ENCODE data around the gene PXYLP1. TPM values are rescaled to one million over a fixed set of nuclear protein-coding genes. Genes with fewer than 3 reads are reported as not detected.

The PXYLP1 gene
- total RNA-seq, 1 donor from 2014 or later, result 24.2 TPM

DNA sequence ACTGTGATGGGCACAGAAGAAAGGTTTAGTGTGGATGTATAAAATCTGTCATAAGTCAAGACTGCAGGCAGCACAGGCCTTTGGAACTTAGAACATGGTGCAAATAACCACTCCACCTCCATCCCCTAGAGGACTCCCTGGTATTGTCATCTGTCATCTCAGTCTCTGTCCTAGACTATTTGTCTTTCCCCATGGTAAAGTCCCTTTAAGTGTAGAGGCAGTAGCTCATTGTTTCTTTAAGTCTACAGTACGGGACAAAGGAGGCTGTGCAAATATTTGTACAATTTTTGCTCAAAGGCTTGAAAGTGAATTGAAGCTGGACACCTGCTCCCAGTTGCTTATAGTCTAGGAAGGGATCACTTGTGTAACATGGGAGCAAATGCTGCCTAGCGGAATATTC is 3.2 kb upstream of the PXYLP1 start:
- no peak for DNase-seq

DNA sequence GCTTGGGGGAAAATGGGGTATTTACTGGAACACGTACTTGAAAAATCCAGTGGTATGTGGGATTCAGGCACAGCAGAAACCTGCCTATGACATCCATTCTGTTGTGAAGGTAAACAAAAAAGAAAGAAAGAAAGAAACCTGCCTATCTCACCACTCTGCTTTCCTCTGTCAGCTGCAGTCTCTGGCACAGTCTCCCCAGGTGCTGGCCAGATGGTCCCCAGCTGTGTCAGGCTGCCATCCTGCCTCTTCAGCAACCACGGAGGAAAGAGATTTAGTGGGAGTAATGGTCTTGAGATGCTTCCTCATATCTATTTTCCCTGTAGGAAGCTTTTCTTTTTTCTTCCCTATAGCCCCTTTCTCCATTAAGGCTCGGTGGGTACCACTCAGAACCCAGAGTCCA is 2.5 kb upstream of the PXYLP1 start:
- DNase-seq, result no peak

- no peak for DNase-seq
These were observed 1.3 kb upstream of the PXYLP1 start for GRCh38 chr3:141230293-141230692.

DNA sequence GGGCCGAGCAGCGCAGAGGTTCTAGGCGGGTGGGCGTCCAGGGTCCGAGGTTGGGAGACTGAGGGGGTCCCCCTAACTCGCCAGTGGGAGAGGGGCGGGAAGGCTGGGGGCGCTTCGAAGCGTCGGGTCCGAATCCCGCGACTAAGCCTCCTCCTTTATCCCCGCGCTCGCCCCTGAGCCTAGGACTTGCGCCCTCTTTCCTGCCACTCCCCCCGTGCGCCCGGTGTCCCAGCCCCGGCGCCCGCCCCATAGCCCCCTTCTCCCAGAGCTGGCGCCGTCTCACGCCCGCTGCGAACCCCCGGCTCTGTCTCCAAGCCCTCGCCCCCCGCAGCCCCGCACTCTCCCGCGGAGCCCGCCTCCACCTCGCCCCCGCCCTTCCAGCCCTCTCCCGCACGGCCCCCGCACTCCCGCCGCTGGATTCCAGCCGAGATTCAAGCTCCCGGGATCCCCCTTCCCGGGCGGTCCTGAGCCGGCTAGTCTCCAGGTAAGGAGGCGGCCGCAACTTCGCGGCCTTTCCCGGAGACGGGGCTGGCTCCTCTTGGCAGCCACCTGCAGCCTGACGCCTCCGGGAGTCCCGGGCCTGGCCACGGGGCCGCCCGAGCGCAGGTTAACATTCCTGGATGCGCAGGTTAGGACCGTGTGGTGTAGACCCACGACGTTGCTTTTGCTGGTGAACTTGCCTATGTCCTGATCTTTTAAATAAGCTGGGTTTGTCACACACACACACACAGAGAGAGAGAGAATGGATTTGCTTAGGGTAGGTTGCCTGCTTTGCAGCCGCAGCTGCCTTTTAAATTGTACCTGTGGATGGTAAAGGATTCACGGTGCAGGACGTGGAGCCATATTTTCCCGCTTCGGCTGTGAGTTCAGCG is 563 bp downstream of the PXYLP1 start:
- no peak for DNase-seq

- DNase-seq, result no peak
These were observed 2.0 kb downstream of the PXYLP1 start for GRCh38 chr3:141233457-141234161.

GRCh38 chr3:141234283-141234682 is 2.7 kb downstream of the PXYLP1 start:
- DNase-seq, result no peak

- DNase-seq, result peak; percentile 39
These were observed 4.1 kb downstream of the PXYLP1 start for GRCh38 chr3:141235661-141236171.

GRCh38 chr3:141236361-141236760 is 4.7 kb downstream of the PXYLP1 start:
- DNase-seq, result no peak

- DNase-seq, result no peak
These were observed 6.3 kb downstream of the PXYLP1 start for GRCh38 chr3:141237701-141238521.

DNA sequence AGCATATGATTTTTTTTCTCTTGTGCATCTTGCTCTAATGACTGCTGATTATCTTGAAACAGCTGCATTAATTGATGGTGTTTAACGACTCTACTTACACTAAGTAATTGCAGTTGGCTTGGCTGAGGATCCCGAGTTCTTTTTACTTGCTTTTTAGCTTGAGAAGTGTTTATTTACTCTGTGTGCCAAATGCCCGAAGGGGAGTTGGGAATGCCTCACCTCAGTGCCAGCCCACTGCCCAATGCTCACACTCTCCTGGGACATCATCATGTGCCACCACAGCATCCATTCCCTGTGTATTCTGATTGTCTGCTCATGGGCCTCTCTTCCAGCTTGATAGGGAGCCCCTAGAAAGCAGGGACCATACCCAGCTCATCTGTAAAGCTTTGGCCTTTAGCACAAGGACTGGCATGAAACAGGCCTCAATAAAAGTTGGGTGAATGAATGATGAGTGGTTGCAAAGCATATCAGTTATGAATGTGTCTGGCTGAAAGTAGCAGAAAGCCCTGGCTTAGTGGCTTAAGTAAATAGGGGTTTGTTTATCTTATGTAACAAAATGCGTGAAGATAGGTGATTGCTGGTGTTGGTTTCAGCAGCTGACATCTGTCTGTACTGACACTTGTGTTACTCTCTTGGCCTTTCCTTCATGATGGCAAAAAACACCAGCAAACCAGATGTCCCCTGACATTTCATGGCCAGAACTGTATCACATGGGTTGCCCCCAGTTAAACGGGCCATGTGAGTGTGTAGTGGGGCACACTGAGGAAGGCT is 8.1 kb downstream of the PXYLP1 start:
- no peak for DNase-seq

GRCh38 chr3:141240286-141240685 is 8.7 kb downstream of the PXYLP1 start:
- no peak for DNase-seq

DNA sequence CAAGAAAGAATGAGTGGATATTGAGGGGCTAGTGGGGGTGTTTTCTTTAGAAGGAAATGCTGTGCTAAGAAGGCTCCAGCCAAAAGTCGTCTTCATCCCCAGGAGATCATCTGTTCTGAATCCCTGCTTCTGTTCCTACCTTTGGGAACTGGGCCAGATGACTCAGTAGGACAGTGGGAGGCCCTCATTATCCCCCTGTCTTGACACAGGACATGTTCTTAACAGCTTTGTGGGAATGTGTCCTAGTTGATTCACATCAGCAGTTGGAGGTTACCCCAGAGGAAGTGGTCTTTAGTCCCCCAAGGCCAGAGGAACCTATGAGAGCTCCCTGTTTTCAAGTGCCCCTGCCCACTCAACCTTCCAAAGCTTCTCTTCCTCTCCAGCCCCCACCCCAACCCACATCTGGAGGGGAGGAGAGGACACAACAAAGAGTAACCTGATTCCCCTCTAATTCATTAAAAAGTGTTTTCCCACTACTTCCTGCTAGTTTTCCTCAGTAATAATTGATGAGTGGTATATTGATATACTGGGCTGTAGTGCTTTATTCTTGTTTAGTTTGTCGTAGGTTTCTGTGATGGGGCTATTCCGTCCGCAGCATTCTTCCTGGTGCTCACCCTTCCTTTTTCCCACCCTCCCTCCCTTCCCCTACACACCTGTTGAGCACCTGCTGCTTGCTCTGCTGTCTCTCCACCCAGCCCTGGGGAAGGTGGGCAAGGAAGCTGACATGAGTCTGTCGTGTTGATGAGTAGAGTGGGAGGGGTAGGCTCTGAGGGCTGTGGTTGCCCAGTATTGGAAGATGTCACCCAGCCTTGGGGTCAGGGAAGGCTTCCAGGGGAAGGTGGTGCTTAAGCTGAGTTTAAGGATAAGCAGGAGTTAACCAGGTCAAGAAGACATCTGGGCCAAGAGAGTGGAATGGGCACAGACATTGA is 9.3 kb downstream of the PXYLP1 start:
- no peak for DNase-seq

- DNase-seq, result no peak
These were observed 10.2 kb downstream of the PXYLP1 start for GRCh38 chr3:141241616-141242376.

DNA sequence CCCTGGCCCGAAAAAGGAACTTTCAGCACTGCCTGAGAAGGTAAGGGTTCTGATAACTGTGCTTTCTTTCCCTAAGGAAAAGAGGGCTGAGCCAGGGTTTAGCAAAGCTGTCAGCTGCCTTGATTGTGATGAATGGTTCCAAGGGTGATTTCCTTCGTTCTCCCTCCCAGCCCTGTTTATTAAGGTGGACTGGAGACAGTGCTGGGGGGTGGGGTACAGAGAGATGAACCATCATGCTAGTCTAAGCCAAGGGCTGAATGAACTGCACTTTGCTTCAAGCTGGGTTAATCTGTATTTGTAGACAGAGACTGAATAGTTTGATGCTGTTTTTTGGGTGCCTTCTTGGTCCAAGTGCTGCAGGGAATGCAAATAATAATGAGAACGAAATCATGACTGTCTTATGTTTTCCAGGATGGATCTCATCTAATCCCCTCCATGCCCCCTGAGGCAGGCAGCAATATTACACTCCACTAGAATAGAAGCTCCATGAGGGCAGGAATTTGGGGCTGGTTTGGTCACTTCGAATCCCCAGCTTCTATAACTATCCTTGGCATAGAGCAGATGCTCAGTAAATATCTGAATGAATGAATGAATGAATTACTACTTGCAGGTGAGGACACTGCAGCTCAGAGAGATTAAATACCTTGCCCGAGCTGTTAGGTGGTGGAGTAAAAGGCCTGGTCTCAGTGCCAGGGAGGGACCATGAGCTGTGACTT is 10.9 kb downstream of the PXYLP1 start:
- no peak for DNase-seq

DNA sequence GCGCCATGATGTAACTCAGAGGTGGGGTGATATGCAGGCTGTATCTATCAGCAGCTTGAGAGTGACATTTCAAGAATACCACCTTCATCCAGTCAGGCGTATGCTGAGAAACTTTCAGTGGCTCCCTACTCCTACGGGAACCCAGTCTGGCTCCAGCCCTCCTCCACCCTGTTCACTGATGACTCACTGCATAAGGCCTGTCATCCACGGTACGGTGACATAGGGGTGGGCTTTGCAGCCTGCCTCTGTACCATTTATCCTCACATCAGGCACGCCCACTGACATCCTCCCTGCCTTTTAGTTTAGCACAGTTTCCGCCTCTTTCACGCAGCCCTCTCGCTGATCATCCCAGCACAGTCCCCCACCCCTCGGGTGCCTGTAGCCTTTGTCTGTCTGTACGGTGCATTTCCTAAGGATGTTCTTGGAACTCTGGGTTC is 11.7 kb downstream of the PXYLP1 start:
- DNase-seq, result no peak

GRCh38 chr3:141246224-141246957 is 14.8 kb downstream of the PXYLP1 start:
- DNase-seq, result no peak

GRCh38 chr3:141246958-141247301 is 15.3 kb downstream of the PXYLP1 start:
- DNase-seq, result no peak

- DNase-seq, result no peak
These were observed 16.4 kb downstream of the PXYLP1 start for GRCh38 chr3:141248064-141248463.
